Measurements from ENCODE around the gene CDC5L.
"Not testable (repeated sequence)": the region's sequence is repeated elsewhere in the genome, so short reads cannot be mapped to it uniquely, and the experiment has no call there.

Gene CDC5L

GRCh38 chr6:44387346-44388134, at the start of gene CDC5L:
CDC5L (plus strand) TSS chr6:44387706; CDS start chr6:44387824, 118 bp downstream.
- peak; percentile 86 to 89 for DNase-seq

DNA sequence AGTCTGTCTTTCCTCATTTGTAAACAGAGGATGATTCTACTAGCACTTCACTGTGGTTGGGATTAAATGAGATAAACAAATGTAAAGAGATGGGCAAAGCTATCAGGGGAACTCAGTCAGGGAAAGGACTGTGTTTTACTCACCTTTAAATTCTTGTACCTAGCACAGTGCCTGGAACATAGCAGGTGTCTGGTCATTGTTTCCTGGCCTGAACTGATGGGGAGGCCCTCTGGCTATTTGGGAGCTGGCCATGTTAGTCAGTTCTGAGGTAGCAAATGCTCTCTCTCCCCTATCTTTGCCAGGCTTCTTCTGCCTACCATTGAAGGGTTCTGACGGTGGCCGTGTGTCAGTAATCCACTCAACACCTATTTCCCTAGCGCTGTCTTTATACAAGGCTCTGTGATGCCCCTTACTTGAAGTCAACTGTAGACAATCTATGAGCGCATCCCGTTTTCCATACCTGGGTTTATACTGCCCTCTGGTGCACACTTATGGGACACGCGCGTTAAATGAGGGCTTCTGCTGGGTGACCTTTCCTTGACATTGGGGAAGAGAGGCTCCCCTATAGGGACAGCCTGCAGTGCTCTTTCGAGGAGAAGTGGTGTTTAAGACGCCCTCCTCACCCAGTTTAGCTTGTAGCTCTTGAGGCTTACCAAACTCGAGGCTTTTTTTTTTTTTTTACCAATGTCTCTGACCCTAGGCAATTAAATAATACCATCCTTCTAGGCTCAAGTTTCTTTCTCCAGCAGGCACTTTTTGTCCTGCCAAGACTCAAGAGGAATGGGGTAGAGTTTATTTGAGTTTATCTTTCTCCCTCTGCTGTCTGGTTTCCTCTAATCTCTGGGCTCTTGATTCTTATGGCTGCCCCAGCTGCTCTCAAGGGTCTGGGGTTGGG, 49.0 kb upstream of the CDC5L start:
- DNase-seq, result peak; percentile 37 to 70

DNA sequence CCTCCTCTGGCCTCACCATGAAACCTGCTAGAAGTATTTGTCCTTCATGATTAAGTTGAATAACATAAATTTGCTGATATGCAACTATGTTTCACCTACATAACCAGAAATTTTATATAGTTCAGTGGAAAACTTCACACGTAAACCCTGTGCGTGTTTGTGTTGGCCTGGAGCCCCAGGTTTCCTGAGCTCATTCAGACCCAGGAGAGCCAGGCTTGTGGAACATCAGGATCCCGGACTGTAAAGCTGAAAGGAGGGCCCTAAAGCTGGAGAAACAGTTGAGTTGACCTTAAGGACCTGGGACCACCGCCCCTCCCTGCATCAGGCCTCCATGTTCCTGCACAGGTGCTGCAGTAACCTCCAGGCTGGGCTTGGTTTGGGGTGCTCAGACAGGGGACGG, 48.2 kb upstream of the CDC5L start:
- no peak for DNase-seq

DNA sequence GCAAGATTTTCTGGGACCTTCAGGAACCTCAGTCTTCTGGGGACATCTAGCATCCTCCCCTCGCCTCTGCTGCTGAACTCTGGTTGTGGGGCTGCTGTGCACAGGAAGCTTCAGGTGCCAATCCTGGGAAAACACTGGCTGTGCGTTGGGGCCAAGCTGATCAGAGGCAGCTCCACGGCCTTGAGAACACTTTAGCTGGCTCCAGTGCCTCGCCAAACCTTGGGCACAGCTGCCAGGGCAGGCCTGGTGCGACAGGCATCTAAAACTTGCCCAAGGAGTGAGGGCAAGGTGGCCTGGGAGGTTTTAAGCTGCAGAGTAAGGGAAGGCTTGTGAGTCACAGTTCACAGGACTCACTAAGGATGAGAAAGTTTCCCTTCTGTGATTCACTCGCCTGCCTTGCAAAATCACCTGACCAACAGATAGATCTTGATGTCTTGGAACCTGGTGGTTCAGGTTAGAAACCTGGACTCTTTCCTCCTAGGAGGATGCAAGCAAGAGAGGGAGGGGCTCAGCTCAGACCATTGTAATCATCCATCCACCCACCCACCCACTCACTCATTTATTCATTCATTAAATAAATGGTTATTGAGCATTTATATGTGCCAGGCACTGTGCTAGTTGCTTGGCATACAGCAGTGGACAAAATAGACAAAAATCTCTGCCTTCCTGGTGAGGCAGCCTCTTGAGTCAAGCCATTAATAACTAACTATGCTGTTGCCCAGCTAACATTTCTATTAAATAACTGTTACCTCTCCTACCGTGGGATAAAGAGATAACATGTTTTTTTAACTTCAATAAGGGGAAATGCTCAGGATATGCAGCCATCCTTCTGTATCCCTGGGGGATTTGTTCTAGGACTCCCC, 47.5 kb upstream of the CDC5L start:
- no peak for DNase-seq

DNA sequence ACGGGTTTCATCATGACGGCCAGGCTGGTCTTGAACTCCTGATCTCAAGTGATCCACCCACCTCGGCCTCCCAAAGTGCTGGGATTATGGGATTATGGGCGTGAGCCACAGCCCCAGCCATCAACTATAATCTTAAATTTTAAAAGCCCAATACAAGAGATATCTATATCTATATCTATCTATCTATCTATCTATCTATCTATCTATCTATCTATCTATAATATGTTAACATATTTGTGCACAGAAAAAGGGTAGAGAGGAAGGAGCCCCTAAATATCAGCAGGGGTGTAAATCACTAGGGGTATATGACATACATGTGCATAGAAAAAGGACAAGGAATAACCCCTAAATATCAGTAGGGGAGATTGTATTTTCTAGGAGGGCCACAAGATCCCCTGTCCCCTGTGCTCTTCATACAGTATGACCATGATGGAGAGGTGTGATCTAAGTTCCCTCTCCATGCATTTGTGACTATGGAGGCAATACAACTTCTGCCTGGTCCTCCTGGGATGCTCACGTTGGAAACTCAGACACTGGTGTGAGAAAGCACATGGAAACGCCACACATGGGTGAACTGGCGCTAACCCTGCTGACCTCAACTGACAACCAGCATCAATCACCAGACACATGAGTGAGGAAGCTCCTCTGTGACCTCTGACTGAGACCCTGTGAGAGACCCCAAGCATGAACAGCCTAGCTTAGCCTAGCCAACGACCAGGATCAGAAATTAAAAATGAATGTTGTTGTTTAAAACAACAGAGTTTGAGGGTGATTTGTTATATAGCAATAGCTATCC, 46.2 kb upstream of the CDC5L start:
- no peak for DNase-seq

- no peak for DNase-seq
Observed at GRCh38 chr6:44342052-44342451, 45.5 kb upstream of the CDC5L start.

DNA sequence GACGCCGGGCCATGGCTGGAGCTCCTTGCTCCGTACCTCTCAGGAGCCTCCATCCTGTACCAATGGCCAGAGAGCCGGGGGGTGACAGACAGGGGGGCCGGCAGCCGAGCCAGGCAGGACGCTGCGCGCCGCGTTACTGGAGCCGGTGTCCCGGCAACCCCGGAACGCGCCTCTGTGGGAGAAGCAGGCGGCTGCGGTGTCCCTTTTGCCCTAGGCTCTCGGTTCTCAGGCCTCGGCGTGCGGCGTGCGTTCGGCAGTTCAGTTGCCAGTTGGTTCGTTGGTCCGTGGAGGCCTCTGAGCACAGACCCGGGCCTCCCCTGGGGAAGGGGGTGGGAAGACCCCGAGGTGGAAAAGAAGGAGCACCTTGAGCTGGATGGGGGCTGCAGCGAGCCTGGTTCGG, 45.0 kb upstream of the CDC5L start, which contains the start of gene SPATS1:
SPATS1 (plus strand) TSS at position 162 of the 400 bp plus-strand sequence. CDS start 446 bp downstream, outside the sequence.
- DNase-seq, result no peak

GRCh38 chr6:44346818-44347217, 40.7 kb upstream of the CDC5L start:
- DNase-seq, result not testable (repeated sequence)

DNA sequence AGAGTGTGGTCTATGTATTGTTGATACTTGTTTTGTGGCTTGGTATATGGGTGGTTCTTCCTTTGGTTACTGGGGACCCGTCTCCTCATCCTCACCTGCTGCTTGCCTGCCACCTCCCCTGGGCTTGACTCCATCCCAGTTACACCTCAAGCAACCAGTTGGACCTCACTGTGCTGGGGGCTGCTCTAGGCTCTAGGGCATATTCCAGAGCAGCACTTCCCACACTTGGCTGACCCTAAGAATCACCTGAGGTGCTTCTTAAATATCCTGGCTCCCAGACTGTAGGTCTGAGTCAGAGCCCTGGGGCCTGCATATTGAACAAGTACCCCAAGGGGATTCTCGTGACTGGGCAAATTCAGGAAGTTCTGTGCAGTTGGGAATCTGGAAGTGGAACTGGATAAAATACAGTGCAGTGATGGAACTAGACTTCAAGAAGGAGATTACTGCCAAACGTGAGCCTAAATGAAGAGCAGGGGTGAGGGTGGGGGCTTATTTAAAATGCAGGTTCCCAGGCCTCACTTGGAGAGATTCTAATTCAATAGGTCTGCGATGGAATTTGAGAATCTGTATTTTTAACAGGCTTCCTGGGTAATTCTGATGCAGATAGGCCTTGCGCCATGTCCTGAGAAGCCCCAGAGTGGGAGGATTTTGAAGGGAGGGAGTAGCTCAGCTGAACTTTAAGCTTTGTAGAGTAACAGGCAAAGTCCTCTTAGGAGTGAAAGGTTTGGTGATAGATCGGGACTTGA, 37.4 kb upstream of the CDC5L start:
- DNase-seq, result no peak

GRCh38 chr6:44350650-44350994, 36.9 kb upstream of the CDC5L start:
- not testable (repeated sequence) for DNase-seq

DNA sequence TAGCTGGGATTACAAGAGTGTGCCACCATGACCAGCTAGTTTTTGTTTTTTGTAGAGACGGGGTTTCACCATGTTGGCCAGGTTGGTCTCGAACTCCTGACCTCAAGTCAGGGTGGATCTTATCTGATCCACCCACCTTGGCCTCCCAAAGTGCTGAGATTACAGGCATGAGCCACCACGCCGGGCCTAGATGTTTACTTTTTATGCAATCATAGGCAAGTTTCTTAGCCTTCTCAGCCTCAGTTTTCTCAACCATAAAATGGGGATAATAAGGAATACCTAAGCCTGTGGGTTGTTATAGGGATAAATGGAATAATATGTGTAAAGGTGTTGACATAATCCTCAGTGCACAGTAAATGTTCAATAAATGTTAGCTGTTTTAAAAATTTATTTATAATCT, 35.2 kb upstream of the CDC5L start:
- no peak for DNase-seq

DNA sequence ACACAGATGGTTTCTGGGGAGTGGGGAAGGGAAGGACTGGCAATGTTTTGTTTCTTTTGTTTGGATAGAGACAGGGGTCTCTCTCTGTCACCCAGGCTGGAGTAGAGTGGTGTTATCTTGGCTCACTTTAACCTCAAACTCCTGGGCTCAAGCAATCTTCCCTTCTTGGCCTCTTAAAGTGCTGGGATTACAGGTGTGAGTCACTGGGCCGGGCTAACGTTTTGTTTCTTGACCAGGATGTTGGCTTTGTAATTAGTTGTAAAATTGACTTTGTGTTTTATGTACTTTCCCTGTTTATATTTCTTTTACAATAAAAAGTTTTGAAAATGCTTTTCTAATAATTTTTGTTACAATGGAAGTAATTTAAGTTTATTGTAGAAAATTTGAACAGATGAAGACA, 34.2 kb upstream of the CDC5L start:
- no peak for DNase-seq

DNA sequence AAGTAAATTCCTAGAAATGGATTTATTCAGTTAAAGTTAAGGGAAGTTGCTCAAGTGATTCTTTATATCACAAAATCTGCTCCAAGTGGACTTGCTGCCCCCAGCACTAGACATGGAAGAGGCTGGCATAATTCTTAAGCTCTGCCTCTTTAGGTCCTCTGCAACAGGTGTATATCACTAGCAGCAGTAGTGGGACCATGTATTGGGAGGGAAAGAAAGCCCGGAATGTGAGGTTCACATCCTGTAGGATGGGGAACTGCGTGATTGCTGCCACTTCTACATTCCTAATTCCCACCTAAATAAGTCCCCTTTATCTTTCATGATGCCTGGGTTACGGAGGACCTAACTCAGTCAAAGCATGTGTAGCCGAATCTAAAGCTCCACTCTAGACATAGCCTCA, 31.9 kb upstream of the CDC5L start:
- DNase-seq, result no peak

DNA sequence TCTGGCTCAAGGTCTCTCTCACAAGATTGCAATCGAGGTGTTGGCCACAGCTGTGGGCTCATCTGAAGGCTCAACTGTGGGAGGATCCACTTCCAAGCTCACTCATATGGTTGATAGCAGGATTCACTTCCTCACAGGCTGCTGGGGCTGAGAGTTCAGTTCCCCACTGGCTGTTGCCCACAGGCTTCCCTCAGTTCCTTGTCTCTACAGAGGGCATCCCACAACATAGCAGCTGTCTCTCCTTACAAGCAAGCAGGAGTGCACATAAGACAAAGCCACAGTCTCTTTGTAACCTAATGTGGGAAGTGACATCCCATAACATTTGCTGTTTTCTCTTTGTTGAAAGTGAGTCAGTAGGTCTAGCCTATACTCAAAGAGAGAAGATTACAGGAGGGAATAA, 31.0 kb upstream of the CDC5L start:
- DNase-seq, result no peak

DNA sequence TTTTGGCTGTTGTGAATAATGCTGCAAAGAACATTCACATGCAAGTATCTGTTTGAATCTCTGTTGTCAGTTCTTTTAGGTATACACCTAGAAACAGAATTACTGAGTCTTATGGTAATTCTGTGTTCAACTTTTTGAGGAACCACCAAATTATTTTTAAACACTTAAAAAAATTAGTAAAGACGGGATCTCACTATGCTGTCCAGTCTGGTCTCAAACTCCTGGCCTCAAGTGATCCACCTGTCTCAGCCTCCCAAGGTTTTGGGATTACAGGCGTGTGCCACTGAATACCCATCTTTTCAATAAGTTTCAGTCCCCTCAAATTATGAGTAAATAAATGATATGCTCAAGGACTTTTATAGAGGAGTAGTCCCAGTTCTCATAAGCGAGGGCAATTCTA, 27.5 kb upstream of the CDC5L start:
- no peak for DNase-seq

GRCh38 chr6:44361947-44362346, 25.6 kb upstream of the CDC5L start:
- no peak for DNase-seq

GRCh38 chr6:44363377-44363926, 24.1 kb upstream of the CDC5L start:
- no peak for DNase-seq

DNA sequence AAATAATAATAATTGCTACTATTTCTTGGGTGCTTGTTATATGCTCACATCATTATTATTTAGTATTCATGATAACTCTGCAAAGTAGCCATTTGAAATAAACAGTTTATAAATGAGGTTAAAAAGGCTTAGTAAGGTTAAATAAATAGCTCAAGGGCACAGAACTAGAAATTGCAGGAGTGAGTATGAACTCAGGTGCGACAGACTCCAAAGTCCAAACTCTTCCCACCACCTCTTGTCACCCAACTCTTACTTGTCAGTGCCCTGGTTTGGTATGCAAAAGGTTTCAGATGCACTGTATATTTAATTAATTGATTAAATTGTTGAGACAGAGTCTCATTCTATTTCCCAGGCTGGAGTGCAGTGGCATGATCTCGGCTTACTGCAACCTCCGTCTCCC, 20.7 kb upstream of the CDC5L start:
- no peak for DNase-seq

DNA sequence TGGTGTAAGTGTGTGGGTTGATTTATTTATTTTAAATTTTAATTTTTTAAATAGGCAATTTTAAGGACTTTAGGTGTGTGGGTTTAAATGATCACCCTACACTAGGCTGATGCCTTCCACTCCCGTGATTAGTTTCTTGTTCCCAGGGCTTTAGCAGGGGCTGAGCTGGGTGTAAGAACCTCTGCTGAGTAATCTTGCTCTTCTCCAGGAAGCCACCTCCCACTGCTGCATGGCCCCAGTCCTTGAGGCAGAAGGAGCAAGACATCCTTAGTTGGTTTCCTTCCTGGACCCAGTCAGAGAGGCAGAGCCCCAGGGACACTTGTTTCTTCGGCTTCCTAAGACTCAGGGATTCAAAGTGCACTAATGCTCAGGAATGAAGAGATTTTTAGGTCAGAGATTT, 19.8 kb upstream of the CDC5L start:
- DNase-seq, result no peak

GRCh38 chr6:44373051-44373450, 14.5 kb upstream of the CDC5L start:
- no peak for DNase-seq

DNA sequence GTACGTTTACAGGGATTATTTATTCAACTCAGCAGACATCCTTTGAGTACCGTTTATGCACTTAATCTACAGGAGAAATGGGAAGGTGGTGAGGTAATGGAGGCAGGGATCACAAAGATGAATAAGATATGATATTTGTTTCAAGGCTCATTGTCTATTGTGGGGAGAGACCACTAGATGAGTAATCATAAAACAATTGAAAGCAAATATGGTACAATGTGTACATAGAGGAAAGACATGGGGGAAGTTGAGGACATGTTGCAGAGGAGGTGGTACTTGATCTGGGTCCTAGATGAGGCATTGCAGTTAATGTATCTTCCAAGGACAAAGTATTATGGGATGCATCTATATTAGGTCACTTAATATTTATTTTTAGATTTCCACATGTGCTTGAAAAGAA, 13.7 kb upstream of the CDC5L start:
- no peak for DNase-seq
